ENCODE data around the gene CFAP74.

CFAP74 gene

DNA sequence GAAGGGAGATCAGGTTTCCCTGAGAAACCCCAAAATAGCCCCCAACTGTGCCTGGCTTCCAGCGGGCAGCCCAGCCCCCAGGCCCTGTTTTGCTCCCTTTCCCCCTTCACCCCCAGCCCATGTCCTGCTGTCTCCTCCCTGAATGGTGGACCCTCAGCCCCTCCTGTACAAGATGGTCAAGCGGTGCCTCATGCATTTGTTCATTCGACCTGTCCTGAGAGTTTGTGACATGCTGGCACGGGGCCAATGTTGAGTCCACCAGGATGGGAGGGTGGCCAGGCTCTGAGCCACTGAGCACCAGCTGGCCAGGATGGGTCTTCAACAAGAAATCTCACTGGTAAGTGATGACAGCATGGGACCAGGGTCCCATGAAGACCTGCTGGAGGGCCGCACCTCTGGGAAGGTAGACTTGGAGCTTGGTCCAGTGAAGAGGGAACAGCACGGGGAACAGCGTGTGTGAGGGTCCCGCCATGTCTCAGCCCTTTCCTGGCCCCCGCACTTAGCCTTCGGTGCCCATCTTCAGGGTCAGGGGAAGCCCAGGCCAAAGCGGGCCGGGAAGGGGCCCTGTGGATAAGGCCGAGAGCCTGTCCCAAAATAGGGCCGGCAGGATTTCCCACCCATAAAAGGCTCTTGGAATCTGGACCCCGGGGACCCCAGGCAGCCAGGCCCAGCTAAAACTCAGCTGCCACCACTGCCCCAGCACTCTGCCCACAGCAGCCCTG lies 88.5 kb downstream of the CFAP74 start, which contains the start of gene CALML6:
Gene CALML6 (plus strand): TSS at position 290 of the 722 bp plus-strand sequence. CDS start 21 bp downstream, at position 311.
- DNase-seq: no peak

DNA sequence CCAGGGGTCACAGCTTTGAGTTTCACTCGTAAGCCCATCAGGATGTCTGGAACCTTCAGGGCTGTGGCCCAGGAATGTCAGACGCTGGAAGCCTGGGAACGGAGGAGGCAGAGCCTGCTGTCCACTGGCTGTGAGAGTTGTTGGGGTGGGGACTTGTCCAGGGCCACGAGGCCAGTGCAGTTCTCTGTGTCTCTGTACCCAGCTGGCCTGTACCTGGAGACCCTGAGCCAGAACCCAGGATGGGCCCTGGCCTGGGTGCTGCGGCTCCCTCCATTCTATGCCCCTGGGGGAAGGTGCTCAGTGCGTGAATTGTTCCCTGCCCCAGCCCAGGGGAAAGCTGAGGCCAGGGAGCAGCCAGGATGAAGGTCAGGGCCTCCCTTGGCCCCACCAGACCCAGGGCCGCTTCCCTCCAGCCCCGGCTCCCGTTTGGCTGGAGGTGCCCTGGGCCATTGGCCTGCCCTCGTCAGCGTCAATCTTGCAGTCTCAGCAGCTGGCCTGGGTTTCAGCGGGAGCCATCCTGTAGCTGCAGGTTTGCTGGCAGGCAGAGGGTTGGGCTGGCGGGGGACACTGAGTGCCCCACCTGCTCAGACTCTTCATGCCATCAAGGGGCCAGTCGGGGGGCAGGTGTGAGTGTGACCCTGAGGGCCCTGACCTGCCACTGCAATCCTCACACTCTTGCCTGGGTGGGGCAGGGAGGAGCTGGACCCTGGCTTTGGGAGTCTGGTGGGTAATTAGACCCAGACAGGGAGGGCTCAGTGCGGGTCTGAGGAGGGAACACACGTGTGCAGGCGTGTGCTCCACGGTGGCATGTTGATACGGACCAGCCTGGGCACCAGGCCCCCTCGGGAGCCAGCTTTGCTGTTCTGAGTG lies 89.2 kb downstream of the CFAP74 start:
- no peak for DNase-seq

DNA sequence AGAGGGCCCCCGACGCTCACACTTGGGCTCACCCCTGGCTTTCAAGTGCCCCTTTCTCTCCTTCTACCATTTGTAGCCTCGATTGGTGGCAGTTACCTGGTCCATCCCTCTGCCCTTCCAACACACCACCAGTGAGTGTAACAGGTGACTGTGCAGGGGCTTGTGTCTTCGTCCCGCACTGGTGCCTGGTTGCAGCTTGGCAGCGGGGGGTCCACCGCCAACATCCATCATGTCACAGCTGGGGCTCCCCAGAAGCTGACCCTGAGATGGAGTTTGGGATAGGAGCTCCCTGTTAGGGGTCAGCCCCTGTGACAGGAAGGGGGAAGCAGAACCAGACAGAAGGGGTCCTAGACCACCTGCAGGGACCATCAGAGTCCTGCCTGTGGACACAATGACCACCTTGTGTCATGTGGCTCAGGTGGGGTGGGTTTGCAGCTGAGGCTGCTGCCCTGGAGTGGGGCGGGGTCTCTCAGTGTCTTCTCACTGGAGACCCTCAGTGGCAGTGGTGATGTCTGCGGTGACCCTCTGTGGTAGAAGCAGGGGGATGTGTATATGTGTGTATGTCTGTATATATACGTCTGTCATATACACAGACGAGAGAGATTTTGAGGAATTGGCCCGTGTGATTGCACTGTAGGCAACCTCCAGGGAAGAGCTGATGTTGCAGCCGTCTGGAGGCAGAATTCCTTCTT lies 92.1 kb downstream of the CFAP74 start:
- no peak for DNase-seq

DNA sequence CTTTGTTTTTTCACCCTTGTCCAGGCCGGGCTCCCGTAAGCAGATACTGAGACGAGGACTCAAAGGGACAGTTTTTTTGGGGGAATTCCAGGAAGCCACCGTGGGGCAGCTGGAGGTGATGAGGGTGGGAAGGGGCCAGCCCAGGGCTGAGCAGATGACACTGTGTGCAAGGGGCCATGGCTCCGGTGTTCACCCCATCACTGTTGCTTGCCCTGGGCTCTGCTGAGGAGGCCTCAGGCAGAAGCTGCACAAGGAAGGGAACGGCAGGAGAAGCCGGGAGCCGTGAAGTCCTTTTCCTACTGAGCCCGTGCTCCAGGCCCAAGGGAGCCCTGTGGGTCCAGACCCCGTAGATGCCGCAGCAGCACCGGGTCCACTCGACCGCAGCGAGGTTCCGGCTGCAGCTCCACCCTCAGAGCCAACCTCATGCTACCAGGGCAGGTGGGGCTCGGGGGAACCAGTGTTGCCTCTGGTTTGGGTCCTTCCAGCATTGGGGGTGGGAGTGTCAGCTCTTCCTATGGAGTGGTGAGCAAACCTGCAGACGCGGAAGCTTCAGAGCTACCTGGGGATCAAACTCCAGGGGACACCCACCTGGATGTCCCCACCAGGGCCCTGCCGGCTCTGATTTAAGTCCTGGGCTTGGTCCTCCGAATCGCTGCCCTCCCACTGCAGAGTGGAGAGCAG lies 92.8 kb downstream of the CFAP74 start:
- DNase-seq: no peak

DNA sequence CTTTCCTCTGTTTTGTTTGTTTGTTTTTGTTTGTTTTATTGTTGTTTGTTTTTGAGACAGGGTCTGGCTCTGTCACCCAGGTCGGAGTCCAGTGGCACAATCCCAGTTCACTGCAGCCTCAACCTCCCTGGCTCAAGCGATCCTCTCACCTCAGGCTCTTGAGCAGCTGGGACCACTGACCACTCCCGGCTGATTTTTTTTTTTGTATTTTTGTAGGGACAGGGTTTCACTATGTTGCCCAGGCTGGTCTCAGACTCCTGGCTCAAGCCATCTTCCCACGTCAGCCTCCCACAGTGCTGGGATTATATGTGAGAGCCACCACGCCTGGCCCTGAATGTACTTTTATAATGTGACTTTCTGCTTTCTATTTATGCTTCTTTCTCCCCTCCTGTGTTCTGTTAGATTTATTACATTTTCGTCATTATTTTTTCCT lies 93.5 kb downstream of the CFAP74 start:
- no peak for DNase-seq

DNA sequence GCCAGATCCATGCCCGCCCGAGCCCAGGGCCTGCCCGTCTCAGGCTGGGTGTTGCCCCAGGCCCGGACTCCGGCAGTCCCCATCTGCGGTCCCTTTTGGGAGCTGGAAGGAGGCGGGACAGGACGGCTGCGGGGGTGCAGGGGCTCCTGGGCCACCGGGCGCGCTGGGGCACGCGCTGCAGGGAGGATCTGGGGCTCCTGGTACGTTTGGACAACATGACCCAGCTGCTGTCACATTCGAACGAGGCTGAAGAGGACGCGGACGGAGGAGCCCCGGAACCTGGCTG lies 95.1 kb downstream of the CFAP74 start:
- DNase-seq: no peak

DNA sequence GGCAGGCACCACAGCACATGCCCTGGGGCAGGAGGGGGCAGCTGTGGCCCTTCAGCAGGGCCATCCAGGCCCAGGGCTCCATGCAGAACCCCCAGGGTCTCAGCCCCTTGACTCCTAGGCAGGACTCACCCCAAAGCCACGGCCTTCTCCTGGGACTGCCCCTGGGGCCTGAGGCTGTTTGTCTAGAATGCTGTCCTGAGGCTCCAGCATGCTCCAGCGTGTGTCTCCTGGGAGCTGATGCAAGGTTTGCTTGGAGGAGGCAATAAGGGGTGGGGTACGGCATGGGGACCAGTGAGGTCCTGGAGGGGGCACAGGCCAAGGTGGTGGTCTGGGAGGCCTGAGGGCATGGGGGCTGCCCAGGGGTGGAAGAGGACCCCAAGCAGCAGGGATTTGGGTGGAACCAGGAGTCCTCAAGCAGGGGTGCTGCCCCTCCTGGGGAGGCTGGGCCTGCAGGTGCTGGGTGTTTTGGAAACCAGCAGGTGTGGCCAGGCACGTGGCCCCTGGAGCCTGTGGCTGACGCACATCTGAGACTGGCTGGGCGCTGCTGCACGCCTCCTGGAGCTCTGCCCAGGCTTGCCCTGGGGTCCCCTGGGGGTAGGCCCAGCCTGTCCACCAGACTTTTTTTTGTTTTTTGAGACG lies 96.4 kb downstream of the CFAP74 start:
- DNase-seq: no peak

DNA sequence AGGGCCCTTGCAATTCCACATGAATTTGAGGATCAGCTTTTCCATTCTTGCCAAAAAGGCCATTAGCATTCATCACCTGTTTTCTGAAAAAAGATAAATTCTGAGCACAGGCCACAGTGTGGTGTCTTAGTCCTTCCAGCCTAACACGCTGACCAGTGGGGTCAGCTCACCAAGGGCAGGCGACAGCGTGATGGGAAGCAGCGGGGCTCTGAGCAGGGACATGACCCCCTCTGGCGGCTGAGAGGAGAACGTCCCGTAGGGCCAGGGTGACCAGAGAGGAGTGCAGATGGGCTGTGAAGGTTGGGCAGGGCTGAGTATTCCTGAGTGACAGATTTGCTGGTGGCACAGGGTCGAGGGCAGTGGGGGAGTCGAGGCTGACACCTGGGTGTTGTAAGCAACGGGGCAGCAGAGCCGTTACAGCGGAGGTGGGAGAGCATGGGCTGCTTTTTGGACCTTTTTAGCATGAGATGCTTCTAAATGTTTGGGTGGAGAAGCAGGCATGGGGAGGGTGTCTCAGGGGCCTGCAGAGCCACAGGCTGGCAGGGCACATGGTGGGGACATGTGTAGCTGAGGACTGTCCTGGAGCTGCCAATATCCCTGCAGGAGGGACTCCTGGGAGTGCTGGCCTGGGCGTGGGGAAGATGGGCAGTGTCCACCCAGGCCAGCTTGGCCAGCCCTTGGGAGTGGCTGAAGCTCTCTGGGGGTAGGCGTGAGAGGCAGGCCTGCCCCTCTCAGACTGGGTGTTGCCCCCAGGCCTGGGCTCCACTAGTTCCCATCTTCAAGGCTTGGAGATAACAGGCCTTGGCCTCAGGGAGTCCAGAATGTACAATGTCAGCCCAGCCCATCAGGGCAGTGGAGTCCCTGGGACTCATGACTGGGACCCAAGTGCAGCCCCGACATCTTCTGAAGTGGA lies 97.1 kb downstream of the CFAP74 start:
- DNase-seq: peak; percentile 66

DNA sequence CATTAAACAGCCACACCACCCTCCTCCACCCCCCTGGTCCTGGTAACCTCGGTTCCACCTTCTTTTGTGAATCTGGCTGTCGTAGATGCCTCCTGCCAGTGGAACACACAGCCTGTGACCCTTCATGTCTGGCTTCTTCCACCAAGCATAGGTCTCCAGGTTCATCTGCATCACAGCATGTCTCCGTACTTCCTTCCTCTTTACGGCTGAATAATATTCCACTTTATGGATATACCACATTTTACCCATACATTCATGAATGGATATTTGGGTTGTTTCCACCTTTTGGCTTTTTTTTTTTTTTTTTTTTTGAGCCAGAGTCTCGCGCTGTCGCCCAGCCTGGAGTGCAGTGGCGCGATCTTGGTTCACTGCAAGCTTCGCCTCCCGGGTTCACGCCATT lies 100.4 kb downstream of the CFAP74 start:
- DNase-seq: no peak

DNA sequence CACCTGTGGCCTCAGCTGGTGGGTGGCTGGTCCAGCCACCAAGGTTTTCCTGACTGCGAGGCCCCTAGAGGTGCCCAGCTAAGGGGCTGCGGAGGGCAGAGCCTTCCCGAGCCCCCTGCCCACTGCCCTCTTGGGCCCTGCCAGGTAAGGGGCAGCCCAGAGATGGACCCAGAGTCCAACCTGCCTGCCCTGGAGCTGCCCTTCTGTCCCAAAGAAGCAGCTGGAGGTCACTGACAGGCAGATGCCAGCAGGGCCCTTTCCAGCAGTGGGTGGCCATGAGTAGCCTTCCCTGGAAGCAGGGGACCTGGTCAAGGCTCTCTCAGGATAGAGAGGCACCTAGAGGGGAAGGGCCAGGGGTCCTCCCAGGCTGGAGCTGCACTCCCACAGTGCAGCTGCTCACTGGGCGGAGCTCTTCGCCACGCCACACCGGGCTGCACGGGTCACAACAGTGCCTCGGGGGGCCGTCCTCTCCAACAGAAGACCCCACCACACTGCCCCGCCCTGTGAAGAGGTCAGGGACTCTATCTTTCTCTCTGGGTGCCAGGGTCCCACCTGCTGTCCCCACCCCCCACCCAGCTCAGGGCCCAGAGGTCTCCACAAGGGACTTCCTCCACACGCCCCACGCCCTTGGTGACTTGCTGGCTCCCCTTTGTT lies 101.8 kb downstream of the CFAP74 start:
- DNase-seq: no peak

DNA sequence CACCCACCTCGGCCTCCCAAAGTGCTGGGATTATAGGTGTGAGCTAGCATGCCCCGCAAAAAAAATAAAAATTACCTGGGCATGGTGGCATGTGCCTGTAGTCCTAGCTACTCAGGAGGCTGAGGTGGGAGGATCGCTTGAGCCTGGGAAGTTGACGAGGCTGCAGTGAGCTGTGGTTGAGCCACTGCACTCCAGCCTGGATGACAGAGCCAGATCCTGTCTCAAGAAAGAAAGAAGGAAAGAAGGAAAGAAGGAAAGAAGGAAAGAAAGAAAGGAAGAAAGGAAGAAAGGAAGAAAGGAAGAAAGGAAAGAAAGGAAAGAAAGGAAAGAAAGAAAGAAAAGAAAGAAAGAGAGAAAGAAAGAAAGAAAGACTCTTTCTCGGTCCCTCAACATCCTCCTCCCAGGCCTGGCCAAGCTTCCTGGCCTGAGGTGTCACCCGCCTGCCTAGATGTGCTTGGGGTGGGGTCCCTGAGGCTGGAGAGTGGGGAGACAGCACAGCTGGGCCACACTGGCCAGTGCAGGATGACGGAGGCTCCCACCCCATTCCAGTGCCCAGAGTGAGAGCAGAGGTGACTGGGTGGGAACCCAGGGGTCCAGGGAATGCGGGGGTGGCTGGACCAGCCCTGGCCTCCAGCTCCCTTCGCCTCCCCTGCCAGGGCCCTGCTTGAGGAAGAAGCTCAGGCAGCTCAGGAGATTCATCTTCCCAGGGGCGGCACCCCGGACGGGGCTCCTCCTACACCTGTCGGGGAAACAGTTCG lies 102.5 kb downstream of the CFAP74 start:
- DNase-seq: no peak

DNA sequence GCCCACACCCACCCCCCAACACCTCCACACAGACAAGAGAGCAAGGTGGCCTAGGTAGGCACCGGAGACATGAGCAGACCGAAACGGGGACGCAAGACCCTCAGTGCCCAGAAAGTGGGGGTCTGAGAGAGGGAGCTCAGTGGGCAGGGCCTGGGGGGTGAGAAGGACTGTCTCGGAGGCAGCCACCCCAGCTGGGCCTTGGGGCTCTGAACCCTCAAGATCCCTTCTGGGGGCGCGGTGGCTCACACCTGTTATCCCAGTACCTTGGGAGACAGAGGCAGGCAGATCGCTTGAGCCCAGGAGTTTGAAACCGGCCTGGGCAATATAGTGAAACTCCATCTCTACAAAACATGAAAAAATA lies 103.6 kb downstream of the CFAP74 start:
- DNase-seq: no peak

DNA sequence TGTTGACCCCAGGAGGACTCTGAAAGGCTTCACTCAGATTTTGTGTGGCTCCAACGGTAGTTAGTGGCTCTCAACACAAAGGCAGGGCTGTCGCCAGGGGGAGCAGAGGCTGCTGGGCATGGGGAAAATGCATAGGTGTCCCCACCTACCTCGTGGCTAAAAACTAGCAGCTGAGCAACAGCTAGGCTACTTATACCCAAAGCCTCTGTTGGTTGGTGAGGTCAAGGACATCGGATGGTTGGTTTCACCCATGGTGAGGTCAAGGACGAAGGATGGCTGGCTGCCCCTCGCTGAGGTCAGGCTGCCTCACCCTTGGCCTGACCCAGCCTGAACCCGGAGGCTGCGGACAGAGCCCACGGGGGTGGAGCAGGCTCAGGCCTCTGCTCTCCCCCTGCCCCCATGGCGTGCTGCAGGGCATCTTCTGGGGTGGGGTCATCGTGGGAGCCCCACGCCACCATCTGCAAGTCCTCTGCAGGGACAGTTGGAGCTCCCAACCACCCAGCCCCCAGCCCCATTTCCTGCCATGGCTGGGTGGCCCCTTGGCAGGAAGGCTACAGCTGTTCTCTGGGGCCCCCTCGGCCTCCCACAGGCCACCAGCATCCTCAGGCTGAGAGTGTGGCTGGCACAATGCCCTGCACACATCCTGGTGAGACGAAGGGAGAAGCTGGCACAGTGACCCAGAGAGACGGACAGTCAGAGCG lies 104.2 kb downstream of the CFAP74 start:
- DNase-seq: no peak

DNA sequence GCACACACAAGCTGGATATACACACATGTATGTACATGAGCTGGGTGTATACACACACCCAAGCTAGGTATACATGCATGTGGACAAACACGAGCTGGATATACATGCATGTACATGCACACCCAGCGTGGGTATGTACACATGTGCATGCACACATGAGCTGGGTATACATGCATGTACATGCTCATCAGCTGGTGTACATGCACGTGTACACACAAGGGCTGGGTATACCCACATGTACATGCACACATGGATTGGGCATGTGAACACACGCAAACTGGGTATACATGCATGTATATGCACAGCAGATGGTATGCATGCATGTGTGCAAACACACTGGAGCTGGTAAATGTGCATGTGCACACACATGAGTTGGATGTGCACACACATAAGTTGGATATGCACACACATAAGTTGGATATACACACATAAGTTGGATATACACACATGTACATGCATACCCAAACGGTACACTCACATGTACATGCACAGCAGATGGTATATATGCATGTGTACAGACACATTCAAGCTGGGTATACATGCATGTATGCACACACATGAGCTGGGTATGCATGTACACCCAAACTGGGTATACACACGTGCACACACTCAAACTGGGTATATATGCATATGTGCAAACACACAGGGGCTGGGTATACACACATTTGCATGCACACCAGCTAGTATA lies 105.2 kb downstream of the CFAP74 start:
- DNase-seq: no peak

DNA sequence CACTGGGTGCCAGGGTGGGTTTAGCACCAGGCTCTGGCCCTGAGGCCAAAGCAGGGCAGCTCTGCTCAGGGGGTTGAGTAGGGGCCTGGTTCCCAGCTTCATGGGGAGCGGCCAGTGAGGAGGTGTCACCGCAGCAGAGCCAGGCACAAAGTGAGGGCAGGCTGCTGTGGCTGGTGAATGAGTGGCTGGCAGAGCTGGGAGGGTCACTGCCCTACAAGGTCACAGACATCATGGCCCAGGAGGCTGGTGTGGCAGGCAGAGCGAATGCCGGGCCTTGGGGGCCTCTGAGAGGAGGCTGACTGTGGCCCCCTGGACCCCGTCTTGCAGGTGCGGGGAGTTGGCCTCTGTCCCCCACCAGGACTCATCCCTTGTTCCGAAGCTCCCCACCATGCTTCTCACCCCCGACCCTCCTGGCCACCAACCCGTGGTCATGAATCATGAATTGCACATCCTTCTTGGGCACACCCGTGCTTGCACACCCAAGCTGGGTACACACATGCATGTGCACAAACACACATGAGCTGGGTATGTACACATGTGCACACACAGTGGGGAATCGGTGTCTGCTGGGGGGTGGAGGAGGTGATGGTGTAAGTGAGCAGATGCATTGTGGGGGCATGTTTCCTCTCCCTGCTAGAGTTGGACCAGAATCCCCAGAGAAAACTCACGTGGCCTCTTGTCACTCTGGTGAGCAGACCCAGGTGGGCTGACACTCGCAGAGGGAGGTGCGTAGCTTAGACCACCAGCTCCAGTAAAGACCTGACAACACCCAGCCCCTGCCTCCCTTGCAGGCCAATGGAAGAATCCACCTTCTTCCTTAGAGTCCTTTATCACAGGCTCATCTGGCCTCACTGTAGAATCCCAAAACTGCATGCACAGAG lies 107.9 kb downstream of the CFAP74 start:
- no peak for DNase-seq

DNA sequence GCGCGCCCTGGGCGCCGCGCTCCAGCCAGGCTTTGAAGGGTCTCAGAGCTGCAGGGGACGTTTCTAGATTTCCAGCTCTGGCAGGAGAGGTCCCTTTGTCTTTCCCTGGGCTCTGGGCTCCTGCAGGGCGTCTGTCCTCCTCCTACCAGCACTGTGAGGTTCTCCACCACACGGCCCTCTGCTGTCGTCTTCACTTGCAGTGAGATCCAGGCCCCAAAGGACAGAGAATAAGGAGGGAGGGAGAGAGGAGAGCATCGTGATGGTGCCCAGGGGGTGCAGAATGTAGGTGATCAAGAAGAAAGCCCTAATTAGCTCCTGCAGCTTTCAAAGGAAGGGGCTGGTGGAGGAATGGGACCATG lies 108.5 kb downstream of the CFAP74 start:
- no peak for DNase-seq

DNA sequence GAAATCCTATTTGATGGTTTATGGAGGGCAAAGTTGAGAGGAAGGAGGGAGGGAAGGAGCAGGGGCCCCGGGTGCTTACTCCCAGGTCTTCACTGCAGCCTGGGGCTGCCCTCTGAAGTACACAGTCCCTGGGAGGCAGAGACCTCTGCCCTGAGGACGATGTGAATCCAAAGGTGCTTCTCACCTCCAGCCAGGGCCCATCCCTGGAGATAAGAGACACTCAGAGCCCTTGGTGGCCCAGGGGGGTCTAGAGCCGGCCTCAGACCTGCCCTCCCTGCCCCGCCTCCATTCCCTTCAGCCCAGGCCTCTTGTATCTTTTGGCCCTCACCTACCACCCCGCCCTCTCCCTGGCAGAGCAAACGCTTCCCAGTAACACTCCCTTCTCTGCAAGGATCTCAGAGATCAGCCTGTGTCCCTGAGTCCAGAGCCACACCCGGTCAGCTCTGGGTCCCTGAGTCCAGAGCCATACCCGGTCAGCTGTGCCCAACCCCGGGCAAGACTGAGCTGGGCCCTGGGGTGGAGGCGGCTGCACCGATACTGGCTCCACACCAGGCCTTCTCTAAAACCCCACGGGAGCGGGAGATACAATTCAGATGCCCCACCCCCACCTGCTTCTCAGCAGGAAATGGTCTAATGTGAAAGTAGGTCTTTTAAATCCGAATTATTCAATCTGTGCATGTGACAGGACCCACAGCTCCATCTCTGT lies 109.1 kb downstream of the CFAP74 start:
- no peak for DNase-seq

Data from right kidney (tissue), 1 donor.